IPS-18c (cell line): ENCODE results near the gene WNT9A.

ENCODE experiments used
- H3K4me3 ChIP-seq: 2 replicates; pipeline ENCODE4 v1.7.0; 2013; ENCODE audit warnings: low read depth, mild to moderate bottlenecking, low read length, moderate library complexity; ENCODE audit not compliant: insufficient read depth
- H3K9me3 ChIP-seq: one replicate; pipeline ENCODE4 v1.6.1; 2013; ENCODE audit warnings: mild to moderate bottlenecking, low read length, moderate library complexity; ENCODE audit not compliant: control insufficient read depth, insufficient read depth

The WNT9A gene

GRCh38 chr1:227907439-227908015 is 40.2 kb downstream of the WNT9A start:
- H3K4me3 ChIP-seq, result no peak overlapping the region
- H3K9me3 ChIP-seq, result no peaks in the 10 kb centered on the region

- H3K4me3 ChIP-seq, result no peak overlapping the region
- H3K9me3 ChIP-seq, result no peaks in the 10 kb centered on the region
Measured at GRCh38 chr1:227906550-227907071, 41.1 kb downstream of the WNT9A start.

- Histone ChIP-seq H3K9me3 (no peaks in the 10 kb centered on the region), H3K4me3 (no peak overlapping the region)
Measured at GRCh38 chr1:227905573-227906487, 41.9 kb downstream of the WNT9A start.

GRCh38 chr1:227904541-227905335 is 43.0 kb downstream of the WNT9A start:
- H3K4me3 ChIP-seq, result no peak overlapping the region
- peaks cover 2% of the 10 kb centered on the region for H3K9me3 ChIP-seq

GRCh38 chr1:227903614-227904501 is 43.9 kb downstream of the WNT9A start:
- Histone ChIP-seq H3K9me3 (peaks cover 2% of the 10 kb centered on the region), H3K4me3 (no peak overlapping the region)

- no peak overlapping the region for H3K4me3 ChIP-seq
- peaks cover 2% of the 10 kb centered on the region for H3K9me3 ChIP-seq
Measured at GRCh38 chr1:227903061-227903521, 44.6 kb downstream of the WNT9A start.

GRCh38 chr1:227902641-227902990 is 45.1 kb downstream of the WNT9A start:
- Histone ChIP-seq H3K9me3 (peaks cover 2% of the 10 kb centered on the region), H3K4me3 (no peak overlapping the region)

- no peak overlapping the region for H3K4me3 ChIP-seq
- peaks cover 2% of the 10 kb centered on the region for H3K9me3 ChIP-seq
Measured at GRCh38 chr1:227901906-227902640, 45.7 kb downstream of the WNT9A start.

- peaks cover 2% of the 10 kb centered on the region for H3K9me3 ChIP-seq
- no peak overlapping the region for H3K4me3 ChIP-seq
Measured at GRCh38 chr1:227901239-227901905, 46.4 kb downstream of the WNT9A start.

- H3K4me3 ChIP-seq, result no peak overlapping the region
- peaks cover 2% of the 10 kb centered on the region for H3K9me3 ChIP-seq
Measured at GRCh38 chr1:227900571-227901051, 47.1 kb downstream of the WNT9A start.

- peaks cover 2% of the 10 kb centered on the region for H3K9me3 ChIP-seq
- no peak overlapping the region for H3K4me3 ChIP-seq
Measured at GRCh38 chr1:227899820-227900449, 47.8 kb downstream of the WNT9A start.

GRCh38 chr1:227899141-227899819 is 48.5 kb downstream of the WNT9A start:
- Histone ChIP-seq H3K4me3 (no peak overlapping the region), H3K9me3 (peaks cover 2% of the 10 kb centered on the region)

- Histone ChIP-seq H3K9me3 (peaks cover 2% of the 10 kb centered on the region), H3K4me3 (no peak overlapping the region)
Measured at GRCh38 chr1:227898502-227899140, 49.1 kb downstream of the WNT9A start.

GRCh38 chr1:227897704-227898438 is 49.9 kb downstream of the WNT9A start:
- H3K9me3 ChIP-seq, result peaks cover 2% of the 10 kb centered on the region
- no peak overlapping the region for H3K4me3 ChIP-seq
